Sigmoid colon (tissue), 4 donors: ENCODE measurements around the gene WDSUB1.

ENCODE experiments used
- EP300 ChIP-seq, 4 donors: sonication (generic); formaldehyde crosslinking; IDR thresholded peaks; one replicate each; pipeline ENCODE4 v1.6.1; 2017; ENCODE audit warnings: antibody characterized with exemption in 4 of 4
- POLR2A ChIP-seq, 2 donors: fragments of 450-650 bp; IDR thresholded peaks; one replicate each; pipeline ENCODE4 v1.6.1; 2016; ENCODE audit warnings: antibody characterized with exemption in 2 of 2, mild to moderate bottlenecking in 2 of 2, moderate library complexity in 2 of 2
- POLR2AphosphoS5 ChIP-seq, 4 donors: sonication (generic); formaldehyde crosslinking; IDR thresholded peaks; one replicate each; pipeline ENCODE4 v1.6.1; 2017; ENCODE audit warnings: antibody characterized with exemption in 4 of 4
- TF ChIP-seq, protein P1 (sequence below), 4 experiments: fragments of 450-650 bp in 3 of 4; fragments of 200-600 bp in 1 of 4; IDR thresholded peaks; one replicate each; pipeline ENCODE4 v1.5.1; 2016 to 2019; ENCODE audit warnings: antibody characterized with exemption in 4 of 4, mild to moderate bottlenecking in 3 of 4, moderate library complexity in 2 of 4

GRCh38 chr2:159317392-159318088 is 31.0 kb upstream of the WDSUB1 start:
- TF ChIP-seq, protein P1, sequence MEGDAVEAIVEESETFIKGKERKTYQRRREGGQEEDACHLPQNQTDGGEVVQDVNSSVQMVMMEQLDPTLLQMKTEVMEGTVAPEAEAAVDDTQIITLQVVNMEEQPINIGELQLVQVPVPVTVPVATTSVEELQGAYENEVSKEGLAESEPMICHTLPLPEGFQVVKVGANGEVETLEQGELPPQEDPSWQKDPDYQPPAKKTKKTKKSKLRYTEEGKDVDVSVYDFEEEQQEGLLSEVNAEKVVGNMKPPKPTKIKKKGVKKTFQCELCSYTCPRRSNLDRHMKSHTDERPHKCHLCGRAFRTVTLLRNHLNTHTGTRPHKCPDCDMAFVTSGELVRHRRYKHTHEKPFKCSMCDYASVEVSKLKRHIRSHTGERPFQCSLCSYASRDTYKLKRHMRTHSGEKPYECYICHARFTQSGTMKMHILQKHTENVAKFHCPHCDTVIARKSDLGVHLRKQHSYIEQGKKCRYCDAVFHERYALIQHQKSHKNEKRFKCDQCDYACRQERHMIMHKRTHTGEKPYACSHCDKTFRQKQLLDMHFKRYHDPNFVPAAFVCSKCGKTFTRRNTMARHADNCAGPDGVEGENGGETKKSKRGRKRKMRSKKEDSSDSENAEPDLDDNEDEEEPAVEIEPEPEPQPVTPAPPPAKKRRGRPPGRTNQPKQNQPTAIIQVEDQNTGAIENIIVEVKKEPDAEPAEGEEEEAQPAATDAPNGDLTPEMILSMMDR (IDR thresholded peaks at IDR 0.05), result no peak
- TF ChIP-seq POLR2A (IDR thresholded peaks at IDR 0.05) (no peak), POLR2AphosphoS5 (IDR thresholded peaks at IDR 0.05) (no peak), EP300 (IDR thresholded peaks at IDR 0.05) (no peak)
